Measurements from ENCODE around the gene NOL6.

DNA sequence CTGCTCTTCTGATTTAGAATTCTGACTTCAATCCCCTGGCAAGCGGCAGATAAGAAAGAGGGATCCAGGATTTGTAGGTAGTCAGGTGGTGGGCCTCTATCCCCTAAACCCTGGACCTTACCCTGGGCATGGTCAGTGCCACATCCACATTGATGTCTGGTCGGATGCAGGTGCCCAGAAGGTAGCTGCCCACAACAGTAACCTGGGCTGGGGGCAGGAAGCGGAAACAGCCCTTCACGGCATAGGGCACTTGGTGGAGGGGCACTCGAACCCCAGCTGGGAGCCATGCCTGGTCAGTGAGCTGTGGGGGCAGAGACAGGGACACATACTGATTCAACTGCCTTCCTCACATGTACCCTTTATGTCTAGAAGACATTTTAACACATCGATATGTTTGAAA lies 3.8 kb downstream of the NOL6 start:
- TF ChIP-seq TAF1 (IDR thresholded peaks at IDR 0.05; ENCODE audit: low read depth, low read length) (no peak), SIN3A (conservative IDR thresholded peaks at IDR 0.05 in 1 of 2, IDR thresholded peaks at IDR 0.05 in 1 of 2; ENCODE audit: low read depth in 1 of 2, low read length in 2 of 2) (no peak), RNF2 (IDR thresholded peaks at IDR 0.05; ENCODE audit: borderline replicate concordance, low read depth, low read length, missing control alignments, poor library complexity, severe bottlenecking) (no peak), NRF1 (IDR thresholded peaks at IDR 0.05; ENCODE audit: low read depth, low read length) (no peak), POLR2A (IDR thresholded peaks at IDR 0.05; ENCODE audit: control extremely low read depth in 1 of 2, low read depth in 2 of 2, low read length in 2 of 2) (no peak)
- TF ChIP-seq, protein P1, sequence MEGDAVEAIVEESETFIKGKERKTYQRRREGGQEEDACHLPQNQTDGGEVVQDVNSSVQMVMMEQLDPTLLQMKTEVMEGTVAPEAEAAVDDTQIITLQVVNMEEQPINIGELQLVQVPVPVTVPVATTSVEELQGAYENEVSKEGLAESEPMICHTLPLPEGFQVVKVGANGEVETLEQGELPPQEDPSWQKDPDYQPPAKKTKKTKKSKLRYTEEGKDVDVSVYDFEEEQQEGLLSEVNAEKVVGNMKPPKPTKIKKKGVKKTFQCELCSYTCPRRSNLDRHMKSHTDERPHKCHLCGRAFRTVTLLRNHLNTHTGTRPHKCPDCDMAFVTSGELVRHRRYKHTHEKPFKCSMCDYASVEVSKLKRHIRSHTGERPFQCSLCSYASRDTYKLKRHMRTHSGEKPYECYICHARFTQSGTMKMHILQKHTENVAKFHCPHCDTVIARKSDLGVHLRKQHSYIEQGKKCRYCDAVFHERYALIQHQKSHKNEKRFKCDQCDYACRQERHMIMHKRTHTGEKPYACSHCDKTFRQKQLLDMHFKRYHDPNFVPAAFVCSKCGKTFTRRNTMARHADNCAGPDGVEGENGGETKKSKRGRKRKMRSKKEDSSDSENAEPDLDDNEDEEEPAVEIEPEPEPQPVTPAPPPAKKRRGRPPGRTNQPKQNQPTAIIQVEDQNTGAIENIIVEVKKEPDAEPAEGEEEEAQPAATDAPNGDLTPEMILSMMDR (IDR thresholded peaks at IDR 0.05; ENCODE audit: control extremely low read depth in 1 of 3, insufficient read depth in 1 of 3, low read depth in 1 of 3, low read length in 3 of 3): no peak
